IMR-90 (cell line): ENCODE results near the gene DIP2C. TPM values are rescaled to one million over a fixed set of nuclear protein-coding genes. Genes with fewer than 3 reads are reported as not detected.

Experiments
- ATAC-seq: fragments of 200-7000 bp; cut with Tn5 transposase; 2 replicates; pipeline ENCODE4 v1.9.1; 2020; ENCODE audit warnings: low read depth, mild to moderate bottlenecking, moderate library complexity
- BruUV-seq: library from RNA; stranded (reverse); fragments of 400-500 nt; replicated peaks from 2 replicates; lab custom pipeline; 2021; lab: Mats Ljungman, UMichigan
- CTCF ChIA-PET: fragments of 300-600 bp; formaldehyde crosslinking; extraction: SDS; loops from one replicate; lab custom pipeline; 2021; ENCODE audit warnings: antibody characterized with exemption; lab: Yijun Ruan, JAX
- POLR2A ChIA-PET: fragments of 300-600 bp; sonication (Branson Sonifier 250); formaldehyde crosslinking; loops from one replicate; lab custom pipeline; 2022; ENCODE audit warnings: antibody characterized with exemption; ENCODE audit not compliant: unreplicated experiment; lab: Charles Lee
- DNase-seq: peaks from one replicate; pipeline ENCODE4 v3.0.0; 2013
- H2AFZ ChIP-seq: replicated peaks from 2 replicates; pipeline ENCODE3; 2013; ENCODE audit warnings: low read length, mild to moderate bottlenecking; ENCODE audit not compliant: poor library complexity
- H2AK5ac ChIP-seq: 2 replicates; pipeline ENCODE4 v1.6.1; 2013; ENCODE audit warnings: low read depth, low read length, inconsistent platforms
- H2AK9ac ChIP-seq: replicated peaks from 2 replicates; pipeline ENCODE3; 2013; ENCODE audit warnings: mild to moderate bottlenecking, low read depth, low read length, moderate library complexity; ENCODE audit not compliant: poor library complexity
- H2BK120ac ChIP-seq: 2 replicates; pipeline ENCODE4 v1.6.1; 2013; ENCODE audit warnings: low read depth, low read length, inconsistent platforms
- H2BK15ac ChIP-seq: 3 replicates; pipeline ENCODE4 v1.6.1; 2013; ENCODE audit warnings: low read depth, low read length, inconsistent platforms
- H2BK20ac ChIP-seq: 2 replicates; pipeline ENCODE4 v1.6.1; 2013; ENCODE audit warnings: low read depth, mild to moderate bottlenecking, inconsistent platforms, low read length, moderate library complexity
- H2BK5ac ChIP-seq: 2 replicates; pipeline ENCODE4 v1.6.1; 2013; ENCODE audit warnings: mild to moderate bottlenecking, low read depth, low read length, inconsistent platforms; ENCODE audit not compliant: poor library complexity, severe bottlenecking
- H3K14ac ChIP-seq: replicated peaks from 2 replicates; pipeline ENCODE4 v1.6.1; 2013; ENCODE audit warnings: low read depth, low read length, inconsistent platforms
- H3K18ac ChIP-seq: 2 replicates; pipeline ENCODE4 v1.6.1; 2013; ENCODE audit warnings: low read depth, low read length, control low read depth
- H3K23ac ChIP-seq: 2 replicates; pipeline ENCODE4 v1.6.1; 2013; ENCODE audit warnings: low read depth, low read length, inconsistent platforms
- H3K27ac ChIP-seq: 2 replicates; pipeline ENCODE4 v1.5.1; 2013; ENCODE audit warnings: mild to moderate bottlenecking, control low read depth, low read length; ENCODE audit not compliant: insufficient read depth
- H3K27me3 ChIP-seq: 2 replicates; pipeline ENCODE4 v1.6.1; 2013; ENCODE audit warnings: low read length; ENCODE audit not compliant: control insufficient read depth, insufficient read depth
- H3K36me3 ChIP-seq: 2 replicates; pipeline ENCODE4 v1.6.1; 2013; ENCODE audit warnings: low read length, mixed read lengths; ENCODE audit not compliant: control insufficient read depth, insufficient read depth
- H3K4ac ChIP-seq: 2 replicates; pipeline ENCODE4 v1.6.1; 2013; ENCODE audit warnings: low read depth, low read length, inconsistent platforms
- H3K4me1 ChIP-seq: 2 replicates; pipeline ENCODE4 v1.6.1; 2013; ENCODE audit warnings: low read length, mixed read lengths; ENCODE audit not compliant: control insufficient read depth, insufficient read depth
- H3K4me2 ChIP-seq: 2 replicates; pipeline ENCODE4 v1.6.1; 2013; ENCODE audit warnings: low read depth, mild to moderate bottlenecking, control low read depth, low read length, moderate library complexity
- H3K4me3 ChIP-seq: 2 replicates; pipeline ENCODE4 v1.5.1; 2013; ENCODE audit warnings: low read depth, mild to moderate bottlenecking, control low read depth, low read length, moderate library complexity; ENCODE audit not compliant: insufficient read depth
- H3K56ac ChIP-seq: 2 replicates; pipeline ENCODE4 v1.6.1; 2013; ENCODE audit warnings: low read length, inconsistent platforms; ENCODE audit not compliant: insufficient read depth; ENCODE audit errors: extremely low read depth
- H3K79me1 ChIP-seq, 2 experiments: 2 replicates each; pipeline ENCODE4 v1.6.1; 2013; ENCODE audit warnings: low read length in 2 of 2, inconsistent platforms in 1 of 2, low read depth in 1 of 2
- H3K9ac ChIP-seq: 2 replicates; pipeline ENCODE4 v1.6.1; 2013; ENCODE audit warnings: low read depth, low read length, control low read depth
- H3K9me1 ChIP-seq: 2 replicates; pipeline ENCODE4 v1.6.1; 2013; ENCODE audit warnings: low read length, inconsistent platforms; ENCODE audit not compliant: insufficient read depth
- H3K9me3 ChIP-seq: 2 replicates; pipeline ENCODE4 v1.6.1; 2013; ENCODE audit warnings: low read length; ENCODE audit not compliant: control insufficient read depth, insufficient read depth
- H4K20me1 ChIP-seq: 2 replicates; pipeline ENCODE4 v1.6.1; 2013; ENCODE audit warnings: low read length, inconsistent platforms; ENCODE audit not compliant: insufficient read depth
- H4K5ac ChIP-seq: 2 replicates; pipeline ENCODE4 v1.6.1; 2013; ENCODE audit warnings: mild to moderate bottlenecking, low read depth, low read length, control low read depth
- H4K8ac ChIP-seq, 2 experiments: 2 replicates each; pipeline ENCODE4 v1.6.1; 2013; ENCODE audit warnings: low read depth in 2 of 2, low read length in 2 of 2, control low read depth in 1 of 2, inconsistent platforms in 1 of 2
- H4K91ac ChIP-seq: 2 replicates; pipeline ENCODE4 v1.6.1; 2013; ENCODE audit warnings: low read depth, low read length, inconsistent platforms; ENCODE audit not compliant: insufficient read depth
- BHLHE40 ChIP-seq: fragments of 150-350 bp; IDR thresholded peaks from 2 replicates; pipeline ENCODE4 v1.6.1; 2016; ENCODE audit warnings: mild to moderate bottlenecking, low read depth, low read length
- CEBPB ChIP-seq: IDR thresholded peaks from 2 replicates; pipeline ENCODE4 v1.6.1; 2012; ENCODE audit warnings: low read depth, low read length, improper control_type of control experiment
- CHD1 ChIP-seq: IDR thresholded peaks from 2 replicates; pipeline ENCODE4 v1.6.1; 2012; ENCODE audit warnings: low read depth, low read length, improper control_type of control experiment
- FOS ChIP-seq: fragments of 150-350 bp; IDR thresholded peaks from 2 replicates; pipeline ENCODE4 v1.6.1; 2016; ENCODE audit warnings: low read depth, low read length
- MAFK ChIP-seq: IDR thresholded peaks from 2 replicates; pipeline ENCODE4 v1.6.1; 2012; ENCODE audit warnings: low read depth, low read length, improper control_type of control experiment
- MXI1 ChIP-seq: IDR thresholded peaks from 2 replicates; pipeline ENCODE4 v1.6.1; 2012; ENCODE audit warnings: low read depth, mild to moderate bottlenecking, low read length, moderate library complexity, borderline replicate concordance
- POLR2A ChIP-seq: IDR thresholded peaks from 2 replicates; pipeline ENCODE4 v1.6.1; 2012; ENCODE audit warnings: mild to moderate bottlenecking, low read depth, low read length
- RCOR1 ChIP-seq: IDR thresholded peaks from 2 replicates; pipeline ENCODE4 v1.6.1; 2012; ENCODE audit warnings: mild to moderate bottlenecking, low read length, improper control_type of control experiment; ENCODE audit not compliant: insufficient replicate concordance
- RFX5 ChIP-seq: IDR thresholded peaks from 2 replicates; pipeline ENCODE4 v1.8.0; 2012; ENCODE audit warnings: low read depth, mild to moderate bottlenecking, low read length, moderate library complexity
- SMC3 ChIP-seq: fragments of 150-350 bp; IDR thresholded peaks from 2 replicates; pipeline ENCODE4 v1.6.1; 2016; ENCODE audit warnings: low read depth, mild to moderate bottlenecking, antibody characterized with exemption, low read length, moderate library complexity
- WGBS, 2 experiments: methylation state at CpG; one replicate each; pipeline versions ENCODE4 v1.1.5 to v1.1.7; 2013; ENCODE audit warnings: missing lambda C conversion rate in 2 of 2; ENCODE audit not compliant: insufficient read length in 1 of 2; ENCODE audit errors: extremely low coverage in 2 of 2; 5-methylcytosine and 5-hydroxymethylcytosine counted together
- dilution Hi-C: fragments of 300-500 bp; cut with HindIII; formaldehyde crosslinking; loops from one replicate; pipeline ENCODE4 v1.14.3; 2018; ENCODE audit warnings: low sequenced_read_pairs; ENCODE audit not compliant: unreplicated experiment
- in situ Hi-C: fragments of 300-500 bp; cut with MboI; formaldehyde crosslinking; loops from 3 replicates; pipeline ENCODE4 v1.14.3; 2019; ENCODE audit warnings: low sequenced_read_pairs, inconsistent platforms, mixed read lengths
- intact Hi-C: fragments of 100-400 bp; cut with micrococcal nuclease; formaldehyde crosslinking; loops from 2 replicates; pipeline ENCODE4 v1.10.0; 2022
- polyA plus RNA-seq, 3 experiments: library from polyadenylated mRNA; depleted of rRNA; stranded (reverse); fragments of >200 nt; gene quantifications; 2 replicates each; pipeline ENCODE4 v1.2.3, GENCODE V29; 2012; ENCODE audit warnings: low replicate concordance in 1 of 3
- total RNA-seq: library from RNA; depleted of rRNA; stranded (reverse); fragments of >200 nt; gene quantifications from 2 replicates; pipeline ENCODE4 v1.2.3, GENCODE V29; 2012
- TF ChIP-seq, protein P1 (sequence below): fragments of 150-350 bp; IDR thresholded peaks from 2 replicates; pipeline ENCODE4 v1.6.1; 2016; ENCODE audit warnings: low read depth, mild to moderate bottlenecking, low read length, moderate library complexity, borderline replicate concordance
- TF ChIP-seq, protein P2 (sequence below): conservative IDR thresholded peaks from 2 replicates; pipeline ENCODE4 v1.5.1; 2012; ENCODE audit warnings: mild to moderate bottlenecking, low read depth, low read length, improper control_type of control experiment

Gene DIP2C
- total and polyA plus RNA-seq, 2 of the 4 experiments (the other 2 are of a cell fraction), result 8.6 to 17.3 TPM

DNA sequence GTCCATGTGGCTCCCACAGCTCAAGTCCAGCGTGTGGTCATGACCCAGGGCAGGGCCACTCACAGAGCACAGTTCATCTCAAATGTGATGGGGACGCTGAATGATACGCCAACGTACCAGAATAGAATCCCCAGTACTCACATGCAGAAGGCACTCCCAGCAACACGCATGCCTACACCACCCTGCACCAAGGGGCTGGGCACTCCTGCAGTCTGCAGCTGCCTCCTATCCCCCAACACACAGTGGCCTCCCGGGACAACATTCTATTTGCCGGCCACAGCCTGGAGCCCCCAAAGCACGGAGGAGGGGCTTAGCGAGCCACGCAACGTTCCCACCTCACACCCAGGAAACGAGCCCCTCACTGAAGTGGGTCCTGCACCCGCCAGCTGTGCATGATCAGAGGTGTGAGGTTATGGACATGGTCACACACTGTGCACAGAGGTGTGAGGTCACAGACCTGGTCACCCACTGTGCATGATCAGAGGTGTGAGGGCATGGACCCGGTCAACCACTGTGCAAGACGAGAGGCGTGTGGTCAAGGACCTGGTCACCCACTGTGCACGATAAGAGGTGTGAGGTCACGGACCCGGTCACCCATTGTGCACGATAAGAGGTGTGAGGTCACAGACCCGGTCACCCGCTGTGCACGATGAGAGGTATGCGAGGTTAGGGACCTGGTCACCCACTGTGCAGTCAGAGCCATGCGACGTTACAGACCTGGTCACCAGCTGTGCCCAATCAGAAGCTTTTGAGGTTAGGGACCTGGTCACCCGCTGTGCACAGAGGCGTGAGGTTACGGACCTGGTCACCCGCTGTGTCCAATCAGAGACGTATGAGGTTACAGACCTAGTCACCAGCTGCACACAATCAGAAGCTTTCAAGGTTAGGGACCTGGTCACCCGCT, 182.8 kb downstream of the DIP2C start:
- Histone ChIP-seq H3K4me1 (no peaks in the 10 kb centered on the region), H3K4ac (no peak overlapping the region), H4K5ac (no peak overlapping the region), H2BK5ac (no peak overlapping the region), H4K8ac (no peak overlapping the region), H3K27me3 (no peaks in the 10 kb centered on the region), H3K36me3 (peaks cover 15% of the 10 kb centered on the region), H3K9me3 (no peaks in the 10 kb centered on the region), H4K91ac (no peak overlapping the region), H3K4me3 (no peak overlapping the region), H3K27ac (no peak overlapping the region), H2BK120ac (no peak overlapping the region), H2AFZ (no peak overlapping the region), H2AK9ac (no peak overlapping the region), H3K56ac (no peak overlapping the region), H3K14ac (no peak overlapping the region), H4K20me1 (peaks cover 87% of the 10 kb centered on the region), H2AK5ac (no peak overlapping the region), H3K9me1 (peaks cover 21% of the 10 kb centered on the region), H3K18ac (no peak overlapping the region), H3K9ac (no peak overlapping the region), H2BK15ac (no peak overlapping the region), H2BK20ac (no peak overlapping the region), H3K23ac (no peak overlapping the region), H3K79me1 (peaks cover 64 to 99% of the 10 kb centered on the region in 2 experiments), H3K4me2 (no peak overlapping the region)
- TF ChIP-seq BHLHE40, result no peak
- no peak for TF ChIP-seq CHD1
- no peak for TF ChIP-seq POLR2A
- no peak for TF ChIP-seq MXI1
- no peak for TF ChIP-seq FOS
- no peak for TF ChIP-seq MAFK
- TF ChIP-seq, protein P1, sequence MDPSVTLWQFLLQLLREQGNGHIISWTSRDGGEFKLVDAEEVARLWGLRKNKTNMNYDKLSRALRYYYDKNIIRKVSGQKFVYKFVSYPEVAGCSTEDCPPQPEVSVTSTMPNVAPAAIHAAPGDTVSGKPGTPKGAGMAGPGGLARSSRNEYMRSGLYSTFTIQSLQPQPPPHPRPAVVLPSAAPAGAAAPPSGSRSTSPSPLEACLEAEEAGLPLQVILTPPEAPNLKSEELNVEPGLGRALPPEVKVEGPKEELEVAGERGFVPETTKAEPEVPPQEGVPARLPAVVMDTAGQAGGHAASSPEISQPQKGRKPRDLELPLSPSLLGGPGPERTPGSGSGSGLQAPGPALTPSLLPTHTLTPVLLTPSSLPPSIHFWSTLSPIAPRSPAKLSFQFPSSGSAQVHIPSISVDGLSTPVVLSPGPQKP, result no peak
- TF ChIP-seq CEBPB, result no peak
- TF ChIP-seq, protein P2, sequence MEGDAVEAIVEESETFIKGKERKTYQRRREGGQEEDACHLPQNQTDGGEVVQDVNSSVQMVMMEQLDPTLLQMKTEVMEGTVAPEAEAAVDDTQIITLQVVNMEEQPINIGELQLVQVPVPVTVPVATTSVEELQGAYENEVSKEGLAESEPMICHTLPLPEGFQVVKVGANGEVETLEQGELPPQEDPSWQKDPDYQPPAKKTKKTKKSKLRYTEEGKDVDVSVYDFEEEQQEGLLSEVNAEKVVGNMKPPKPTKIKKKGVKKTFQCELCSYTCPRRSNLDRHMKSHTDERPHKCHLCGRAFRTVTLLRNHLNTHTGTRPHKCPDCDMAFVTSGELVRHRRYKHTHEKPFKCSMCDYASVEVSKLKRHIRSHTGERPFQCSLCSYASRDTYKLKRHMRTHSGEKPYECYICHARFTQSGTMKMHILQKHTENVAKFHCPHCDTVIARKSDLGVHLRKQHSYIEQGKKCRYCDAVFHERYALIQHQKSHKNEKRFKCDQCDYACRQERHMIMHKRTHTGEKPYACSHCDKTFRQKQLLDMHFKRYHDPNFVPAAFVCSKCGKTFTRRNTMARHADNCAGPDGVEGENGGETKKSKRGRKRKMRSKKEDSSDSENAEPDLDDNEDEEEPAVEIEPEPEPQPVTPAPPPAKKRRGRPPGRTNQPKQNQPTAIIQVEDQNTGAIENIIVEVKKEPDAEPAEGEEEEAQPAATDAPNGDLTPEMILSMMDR, result no peak
- no peak for TF ChIP-seq RCOR1
- no peak for TF ChIP-seq SMC3
- no peak for TF ChIP-seq RFX5
- DNase-seq, result no peak
- 92% methylated on average over 18 of the region's 32 CpGs; no CpG with 5 or more reads in 1 of the 2 experiments for WGBS, 2 experiments
- intact Hi-C loops, result no loop called here
- in situ Hi-C loops, result loop anchor here (10.0 to 25.0 kb wide), 2 partner anchors 181 to 288 kb away; partner anchors contain the start of gene DIP2C
- ChIA-PET POLR2A (interaction anchor here (0.5 kb wide), 1 partner anchor 568 kb away, joined by 6 read pairs; no protein-coding TSS in a partner anchor), CTCF (no interaction called here)
- dilution Hi-C loops, result no loop called here
- BruUV-seq, result no TSS peak
- no peak for ATAC-seq
